ENCODE results near the gene MKRN3.

DNA sequence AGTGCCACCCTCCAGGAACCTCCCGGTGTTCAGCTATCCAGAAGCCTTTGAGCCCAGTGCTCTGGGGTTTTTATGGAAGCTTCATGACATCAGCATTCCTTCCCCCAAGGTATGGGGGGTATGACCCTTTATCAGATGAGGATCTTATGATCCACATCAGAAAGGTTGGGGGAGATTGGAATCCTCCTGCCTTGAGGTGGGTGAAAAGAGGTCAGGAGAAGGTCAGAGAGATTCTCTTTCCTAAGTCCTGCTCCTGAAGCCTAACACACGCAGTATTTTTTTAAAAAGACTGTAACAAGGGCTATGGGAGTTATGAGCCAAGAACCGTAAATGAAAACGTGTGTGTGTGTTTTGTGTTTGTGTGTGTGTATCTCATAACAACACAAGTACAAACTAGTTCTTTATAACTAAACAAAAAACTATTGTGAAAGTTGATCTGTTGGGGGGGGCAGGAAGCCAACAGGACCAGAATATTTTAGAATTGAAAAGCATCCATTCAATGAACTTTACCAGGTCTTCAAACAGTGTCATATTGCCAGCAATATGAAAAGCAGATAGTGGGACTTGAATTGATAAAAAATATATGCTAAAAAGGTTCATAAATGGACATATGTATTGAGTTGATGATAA is 13.2 kb downstream of the MKRN3 start:
- no peak for TF ChIP-seq CTCF (IDR thresholded peaks at IDR 0.05; ENCODE audit: insufficient read depth, low read length, poor library complexity, severe bottlenecking)
- no peak for TF ChIP-seq EZH2phosphoT487 (conservative IDR thresholded peaks at IDR 0.05; ENCODE audit: low read length)

Data from SU-DHL-6 (cell line).